Activated CD8-positive, alpha-beta memory T cell treated with anti-CD3 and anti-CD28 coated beads, Interleukin-2, amount 50 U/mL, for 24 hours (primary cell): ENCODE measurements around the gene ADAMTS2.

Experiments used
- DNase-seq: peaks from one replicate; pipeline ENCODE4 v3.0.0-alpha.2; 2020; ENCODE audit errors: extremely low read depth

ADAMTS2 gene

DNA sequence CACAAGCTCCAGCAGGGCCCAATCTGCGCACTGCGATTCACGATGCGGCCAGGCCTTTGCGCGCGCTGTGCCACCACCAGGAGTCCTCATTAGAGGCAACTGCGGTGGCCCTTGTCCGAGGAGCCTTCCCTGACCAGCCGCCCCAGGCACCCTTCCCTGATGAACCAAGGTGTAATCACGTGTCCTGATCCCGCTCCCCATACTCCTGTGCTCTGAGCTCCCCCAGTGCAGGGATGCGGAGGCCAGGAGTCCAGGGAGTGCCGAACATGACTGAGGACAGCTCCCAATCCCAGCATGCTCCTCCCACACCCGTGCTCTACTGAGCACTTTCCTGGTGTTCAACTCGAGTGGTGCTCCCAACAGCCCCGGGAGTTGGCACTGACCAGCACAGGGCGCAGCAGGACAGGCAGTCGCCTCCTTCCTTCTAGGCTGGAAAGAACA is 150.3 kb downstream of the ADAMTS2 start:
- DNase-seq: no peak

DNA sequence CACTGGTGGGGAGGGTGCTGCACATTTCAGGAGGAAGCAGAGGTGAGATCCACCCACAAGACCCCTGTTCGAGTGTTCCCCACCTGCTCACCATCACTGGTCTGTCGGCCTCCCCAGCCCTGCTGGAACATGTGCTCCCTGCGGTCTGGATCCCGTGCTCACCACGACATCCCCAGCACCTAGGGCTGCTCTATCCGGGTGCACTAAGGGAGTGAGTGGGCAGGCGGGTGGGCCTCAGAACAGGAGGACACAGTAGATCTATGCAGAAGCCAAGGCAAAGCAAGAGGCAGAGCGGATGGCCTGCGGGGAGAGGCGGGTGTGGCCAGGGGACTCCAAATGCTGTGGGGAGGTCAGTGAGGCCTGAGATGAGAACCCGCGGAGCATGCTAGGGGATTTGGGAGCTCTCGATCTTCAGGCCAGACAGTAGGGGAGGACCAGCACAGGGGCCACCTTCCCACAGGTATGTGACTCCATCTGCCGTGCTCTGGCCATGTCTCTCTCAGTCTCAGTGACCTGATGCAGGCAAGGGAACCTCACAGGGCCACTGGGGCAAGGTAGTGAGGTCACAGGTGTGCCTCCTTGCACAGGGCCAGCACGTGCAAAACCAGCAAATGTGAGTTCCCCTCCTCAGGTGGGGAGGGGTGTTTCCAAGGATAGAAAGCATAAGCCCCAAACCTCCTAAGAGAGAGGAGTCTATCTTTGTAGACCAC is 150.9 kb downstream of the ADAMTS2 start:
- DNase-seq: no peak

DNA sequence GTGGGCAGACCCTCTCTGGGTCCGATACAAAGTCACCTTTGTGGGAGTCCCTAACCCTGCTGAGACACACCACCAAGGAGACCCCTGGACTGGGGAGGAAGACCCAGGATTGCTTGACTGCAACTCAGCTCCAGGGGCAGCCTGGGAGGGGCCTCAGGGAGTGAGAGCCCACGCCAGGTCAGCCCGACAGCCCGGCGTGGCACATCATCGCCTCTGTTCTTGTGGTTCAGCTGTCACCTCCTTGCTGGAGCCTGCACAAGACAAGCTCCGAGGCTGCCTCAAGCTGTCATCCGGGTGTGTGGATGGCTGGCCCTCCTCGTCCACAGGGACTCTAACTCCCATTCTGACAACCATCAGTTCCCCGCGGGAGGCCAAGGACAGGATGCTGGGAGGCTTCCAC is 151.5 kb downstream of the ADAMTS2 start:
- DNase-seq: no peak

DNA sequence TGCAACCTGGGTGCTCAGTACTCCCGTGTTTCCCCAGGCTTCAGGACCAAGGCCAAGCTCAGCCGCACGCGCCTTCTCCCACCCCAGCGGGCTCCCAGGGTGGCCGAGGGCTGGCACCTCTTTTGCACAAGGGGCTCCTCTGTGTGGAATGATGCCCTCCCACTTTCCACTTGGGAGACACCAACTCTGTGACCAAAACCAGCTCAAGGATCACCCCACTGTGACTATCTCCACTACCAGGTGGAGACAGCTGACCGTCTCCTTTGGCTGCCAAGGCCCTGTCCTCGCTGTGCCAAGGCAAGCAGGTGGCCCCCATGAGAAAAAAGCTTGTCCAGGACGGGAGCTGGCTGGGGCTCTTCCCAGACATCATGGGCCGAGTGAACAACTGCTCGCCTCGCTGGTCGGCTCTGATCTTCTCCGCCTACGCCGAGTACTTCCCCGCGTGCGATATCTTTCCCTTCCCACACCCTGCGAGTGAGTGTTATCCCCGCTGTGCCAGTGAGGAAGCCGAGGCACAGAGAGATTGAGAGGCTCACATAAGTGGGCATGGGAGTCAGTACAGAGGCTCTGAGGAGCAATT is 152.3 kb downstream of the ADAMTS2 start:
- no peak for DNase-seq

DNA sequence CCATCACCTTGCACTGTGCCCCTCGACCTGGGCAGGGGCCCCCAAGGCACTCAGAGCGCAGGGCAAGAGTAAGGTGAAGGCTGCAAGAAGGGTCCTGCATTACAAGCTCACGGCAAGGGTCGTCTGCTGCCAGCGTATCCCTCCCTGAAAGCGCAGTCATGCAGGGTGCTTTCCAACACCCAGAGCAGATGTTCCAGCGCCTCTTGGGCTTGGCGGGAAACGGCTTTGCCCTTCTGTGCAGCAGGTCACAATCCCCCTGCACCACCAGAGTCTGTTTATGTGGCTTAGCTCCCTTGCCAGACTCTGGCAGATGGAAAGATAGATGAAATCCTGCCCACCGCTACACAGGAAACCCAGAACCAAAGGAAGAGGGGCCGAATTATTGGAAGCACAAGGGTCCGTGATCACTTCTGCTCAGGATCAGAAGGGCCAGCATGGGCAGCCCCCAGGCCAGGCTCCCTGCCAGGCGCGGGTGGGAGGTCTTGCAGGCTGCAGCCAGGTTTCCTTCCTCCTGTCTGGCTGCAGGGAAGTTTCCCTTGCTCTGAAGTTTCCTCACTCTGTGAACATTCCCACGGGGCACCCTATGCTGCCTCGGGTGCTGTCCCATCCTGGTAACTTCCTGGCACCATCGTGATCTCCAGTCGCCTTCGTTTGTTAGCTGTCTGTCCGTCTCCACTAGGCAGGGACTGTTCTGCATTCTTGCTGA is 152.9 kb downstream of the ADAMTS2 start:
- no peak for DNase-seq

- no peak for DNase-seq
These were observed 153.6 kb downstream of the ADAMTS2 start for GRCh38 chr5:179191506-179192184.

GRCh38 chr5:179190851-179191505 is 154.3 kb downstream of the ADAMTS2 start:
- DNase-seq: no peak

- DNase-seq: no peak
These were observed 156.6 kb downstream of the ADAMTS2 start for GRCh38 chr5:179188636-179189035.

DNA sequence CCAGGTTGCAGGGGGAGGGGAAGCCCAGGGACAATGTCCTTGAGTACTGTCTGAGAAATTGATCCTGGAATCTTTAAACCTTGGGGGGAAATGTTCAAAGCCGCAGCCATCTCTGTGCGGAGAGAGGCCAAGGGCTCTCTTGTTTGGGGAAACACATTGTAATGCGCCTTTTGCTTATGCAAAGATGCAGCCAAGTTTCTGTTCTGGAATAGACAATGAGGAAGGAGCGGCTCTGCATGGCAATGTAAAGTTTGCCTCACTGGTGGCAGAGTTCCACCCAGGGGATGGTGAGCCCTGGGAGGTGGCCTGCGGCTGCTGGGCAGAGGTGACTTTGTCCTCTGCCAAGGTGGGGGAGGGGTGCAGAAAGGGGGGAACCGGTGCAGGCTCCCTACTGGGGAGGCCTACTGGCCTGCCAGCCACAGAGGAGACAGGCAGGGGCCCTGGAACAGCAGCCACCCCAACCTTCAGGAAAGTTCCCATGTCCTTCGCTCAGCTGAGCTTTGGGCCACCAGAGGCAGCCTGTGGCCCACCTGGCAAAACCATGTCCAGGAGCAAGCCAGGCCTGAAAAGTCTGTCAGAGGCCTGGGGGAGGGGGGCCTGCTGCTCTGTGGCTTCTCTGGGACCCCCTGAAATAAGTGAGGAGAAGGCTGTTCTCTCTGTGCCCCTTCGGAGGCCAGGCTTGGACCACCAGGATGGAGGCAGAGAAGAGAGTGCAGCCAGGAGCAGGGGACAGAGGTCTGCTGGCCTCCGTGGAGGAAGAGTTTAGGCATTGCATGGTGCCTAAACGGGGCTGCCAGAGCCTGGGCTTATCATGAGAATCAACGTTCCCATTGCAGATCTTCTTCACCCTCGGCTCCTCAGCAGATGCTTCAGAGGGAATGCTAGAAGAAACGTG is 157.3 kb downstream of the ADAMTS2 start:
- no peak for DNase-seq

DNA sequence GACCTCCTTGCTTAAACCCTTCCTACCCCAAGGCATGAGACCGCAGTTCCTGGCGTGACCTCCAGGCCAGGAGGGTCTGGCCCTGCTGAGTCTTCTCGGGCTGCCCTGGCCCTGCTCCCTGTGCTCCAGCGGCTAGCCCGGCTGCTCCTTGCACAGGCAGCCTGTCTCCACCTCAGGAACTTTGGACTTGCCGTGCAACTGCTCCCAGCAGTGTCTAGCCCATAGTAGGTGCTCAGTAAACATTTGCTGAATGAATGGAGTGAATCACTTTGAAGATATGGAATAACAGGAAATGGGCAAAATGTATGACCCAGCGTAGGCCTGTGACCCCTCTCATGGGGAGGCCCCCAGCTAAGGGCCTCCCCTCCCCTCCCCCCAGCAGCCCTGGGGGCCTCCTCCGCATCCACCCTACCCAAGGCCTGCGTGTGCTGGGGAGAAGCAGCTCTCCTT is 158.0 kb downstream of the ADAMTS2 start:
- no peak for DNase-seq

- DNase-seq: no peak
These were observed 158.5 kb downstream of the ADAMTS2 start for GRCh38 chr5:179186801-179187200.

GRCh38 chr5:179185941-179186411 is 159.3 kb downstream of the ADAMTS2 start:
- DNase-seq: no peak

- DNase-seq: no peak
These were observed 159.9 kb downstream of the ADAMTS2 start for GRCh38 chr5:179185256-179185940.

- no peak for DNase-seq
These were observed 160.7 kb downstream of the ADAMTS2 start for GRCh38 chr5:179184521-179185050.

GRCh38 chr5:179183481-179183880 is 161.8 kb downstream of the ADAMTS2 start:
- no peak for DNase-seq

DNA sequence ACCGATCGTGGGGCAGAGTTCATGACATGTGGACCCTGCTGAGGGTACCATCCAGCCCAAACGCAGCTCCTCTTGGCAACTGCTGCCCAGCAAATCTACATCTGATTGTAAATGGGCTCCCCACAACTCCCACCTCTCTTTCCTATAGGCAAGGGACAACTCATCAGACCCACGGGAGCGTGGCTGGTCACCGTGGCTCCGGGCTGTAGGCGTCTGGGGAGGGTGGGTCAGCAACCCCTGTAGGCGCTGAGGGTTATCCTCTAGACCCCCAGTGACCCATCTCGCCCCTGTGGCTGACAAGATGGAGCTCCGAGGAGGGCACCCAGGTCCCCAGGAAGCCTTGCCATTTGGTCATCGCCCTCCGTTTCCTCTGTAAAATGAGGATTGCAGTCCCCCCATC is 162.7 kb downstream of the ADAMTS2 start:
- no peak for DNase-seq

DNA sequence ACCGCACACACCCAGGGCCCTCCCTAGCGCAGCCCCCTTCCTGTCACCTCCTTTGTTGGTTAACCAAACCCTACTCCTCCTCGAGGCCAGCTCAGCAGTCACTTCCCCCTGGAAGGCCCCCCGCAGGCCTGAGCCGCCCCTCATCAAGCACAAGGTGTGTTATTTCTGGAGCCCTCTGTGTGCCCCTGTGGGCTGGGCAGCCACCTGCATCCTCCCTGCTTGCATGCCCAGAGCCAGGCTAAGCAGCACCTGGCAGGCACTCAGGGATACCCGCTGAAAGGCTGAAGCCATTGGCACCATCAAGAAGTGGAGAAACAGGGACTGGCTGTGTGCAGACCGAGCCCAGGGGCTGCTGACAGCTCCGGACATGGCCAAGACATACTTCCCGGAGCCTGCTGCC is 163.3 kb downstream of the ADAMTS2 start:
- no peak for DNase-seq

DNA sequence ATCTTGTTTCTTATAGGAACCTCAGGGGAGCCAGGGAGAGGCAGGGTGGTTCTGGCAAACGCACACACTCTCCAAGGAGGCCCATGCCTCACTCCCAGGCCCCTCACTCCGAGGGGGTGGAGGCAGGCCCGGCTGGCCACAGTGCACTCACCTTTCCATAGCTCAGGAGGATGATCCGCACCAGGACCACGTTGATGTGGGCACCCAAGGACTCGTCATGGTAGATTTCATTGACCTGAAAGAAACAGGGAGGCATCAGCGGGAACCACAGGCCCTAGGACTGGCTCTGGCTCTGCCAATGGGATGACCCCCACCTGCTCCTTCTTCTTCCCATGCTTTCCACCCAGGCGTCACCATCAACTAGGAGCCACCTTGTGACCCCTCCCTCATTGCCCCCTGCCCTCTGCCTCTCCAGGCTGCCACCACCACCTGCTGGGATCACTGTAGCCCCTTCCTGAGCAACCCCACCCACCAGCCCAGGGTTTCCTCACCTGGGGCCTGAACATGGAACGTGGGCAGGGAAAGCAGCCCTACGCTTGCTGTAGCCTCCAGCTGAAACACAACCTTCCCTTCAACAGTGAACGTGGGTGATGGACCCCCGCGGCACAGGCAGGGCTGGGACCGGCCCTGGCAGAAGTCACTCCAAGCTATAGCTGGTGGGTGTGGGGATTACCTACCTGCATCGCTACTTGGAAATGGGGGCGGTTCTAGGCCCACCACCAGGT is 164.2 kb downstream of the ADAMTS2 start:
- DNase-seq: no peak

GRCh38 chr5:179180061-179180610 is 165.1 kb downstream of the ADAMTS2 start:
- DNase-seq: no peak
